H1 (cell line): Measurements from ENCODE around the gene PBXIP1. TPM values are rescaled to one million over a fixed set of nuclear protein-coding genes. Genes with fewer than 3 reads are reported as not detected.

Experiments
- CTCF ChIP-seq, 3 experiments: IDR thresholded peaks; 1 replicate in 2 of 3; 2 replicates in 1 of 3; pipeline versions ENCODE4 v1.5.1 to v1.6.1; 2011; ENCODE audit warnings: low read length in 3 of 3, mild to moderate bottlenecking in 3 of 3, inconsistent platforms in 2 of 3, low read depth in 1 of 3, moderate library complexity in 1 of 3; ENCODE audit not compliant: insufficient read depth in 1 of 3; ENCODE audit errors: control extremely low read depth in 1 of 3
- JUN ChIP-seq: IDR thresholded peaks from 2 replicates; pipeline ENCODE4 v1.6.1; 2011; ENCODE audit warnings: low read depth, mild to moderate bottlenecking, improper control_type of control experiment, low read length
- polyA plus RNA-seq, 7 experiments: library from polyadenylated mRNA; depleted of rRNA in 3 of 7; stranded (reverse) in 5 of 7; unstranded in 2 of 7; fragments of >200 nt in 5 of 7; fragments of 200-250 nt in 2 of 7; gene quantifications; 1 replicate in 5 of 7; 2 replicates in 1 of 7; 4 replicates in 1 of 7; pipeline versions ENCODE4 v1.2.1 to v1.2.3, GENCODE V29; 2011 to 2013; ENCODE audit warnings: missing spikeins in 2 of 7, mixed read lengths in 2 of 7
- total RNA-seq: library from RNA; stranded (reverse); fragmentation: NEBNext Ultra II Directional; extraction: Animal tissue kit (Norgen Biotek cat#: 25700); gene quantifications from 2 replicates; pipeline ENCODE4 v1.2.1, GENCODE V29; 2021

The PBXIP1 gene
- total and polyA plus RNA-seq, 2 of the 8 experiments (the other 6 are each of a cell fraction or from before 2014, with no cell fraction given): 12.0 to 19.8 TPM

GRCh38 chr1:154937988-154938386 lies 17.9 kb downstream of the PBXIP1 start (continued):
- TF ChIP-seq CTCF (IDR thresholded peaks at IDR 0.05; ENCODE audit: control extremely low read depth in 1 of 3, insufficient read depth in 1 of 3, low read depth in 1 of 3, low read length in 3 of 3) (no peak), JUN (no peak)
